Fibroblast of peridontal ligament (primary cell): ENCODE data around the gene GPR137.
"Not testable (repeated sequence)": the region's sequence is repeated elsewhere in the genome, so short reads cannot be mapped to it uniquely, and the experiment has no call there.

Source experiments
- DNase-seq: peaks from one replicate; pipeline ENCODE4 v3.0.0-alpha.2; 2010; ENCODE audit errors: extremely low read depth

GPR137 gene

GRCh38 chr11:64318766-64319761 is 33.4 kb downstream of the GPR137 start:
- no peak for DNase-seq

GRCh38 chr11:64320556-64320955 is 34.9 kb downstream of the GPR137 start:
- DNase-seq: no peak

- no peak for DNase-seq
These were observed 35.4 kb downstream of the GPR137 start for GRCh38 chr11:64321026-64321425.

- no peak for DNase-seq
These were observed 35.9 kb downstream of the GPR137 start for GRCh38 chr11:64321533-64321932.

GRCh38 chr11:64322925-64323260 is 37.2 kb downstream of the GPR137 start:
- DNase-seq: no peak

- no peak for DNase-seq
These were observed 37.7 kb downstream of the GPR137 start for GRCh38 chr11:64323373-64323772.

- DNase-seq: not testable (repeated sequence)
These were observed 38.3 kb downstream of the GPR137 start for GRCh38 chr11:64323984-64324383.

GRCh38 chr11:64324692-64325469 is 39.2 kb downstream of the GPR137 start:
- DNase-seq: no peak

- DNase-seq: no peak
These were observed 41.7 kb downstream of the GPR137 start for GRCh38 chr11:64327375-64327774.

GRCh38 chr11:64327993-64328392 is 42.3 kb downstream of the GPR137 start:
- no peak for DNase-seq

- no peak for DNase-seq
These were observed 45.2 kb downstream of the GPR137 start for GRCh38 chr11:64330888-64331287.

GRCh38 chr11:64331569-64332371 is 46.1 kb downstream of the GPR137 start:
- peak; percentile 90 for DNase-seq

GRCh38 chr11:64333556-64333955 is 47.9 kb downstream of the GPR137 start:
- no peak for DNase-seq

GRCh38 chr11:64334764-64335735 is 49.4 kb downstream of the GPR137 start:
- peak; percentile 71 for DNase-seq

GRCh38 chr11:64337538-64338249 is 52.0 kb downstream of the GPR137 start:
- no peak for DNase-seq

- no peak for DNase-seq
These were observed 53.1 kb downstream of the GPR137 start for GRCh38 chr11:64338716-64339115.
